ENCODE data around the gene AUH. TPM values are rescaled to one million over a fixed set of nuclear protein-coding genes. Genes with fewer than 3 reads are reported as not detected.

The AUH gene
- total and polyA plus RNA-seq, 9 of the 15 experiments (the other 6 are each of a cell fraction or from before 2014, with no cell fraction given) = 3.4 to 29.0 (median 10.1) TPM

- TF ChIP-seq YY1 (IDR thresholded peaks at IDR 0.05; ENCODE audit: borderline replicate concordance in 1 of 3, control insufficient read depth in 1 of 3, extremely low read depth in 1 of 3, insufficient read depth in 3 of 3, insufficient read length in 1 of 3, insufficient replicate concordance in 2 of 3, low read depth in 1 of 3, low read length in 2 of 3) (peak in 2 of 3 experiments; percentile 26 to 55), SIN3A (IDR thresholded peaks at IDR 0.05; ENCODE audit: borderline replicate concordance in 2 of 2, control insufficient read depth in 1 of 2, low read depth in 2 of 2, low read length in 2 of 2) (peak in 1 of 2 experiments; percentile 24; a peak in 1 of 4 replicates), CCNT2 (IDR thresholded peaks at IDR 0.05; ENCODE audit: borderline replicate concordance, extremely low read depth, insufficient read length, low read depth, low read length) (peak; percentile 72), TEAD4 (IDR thresholded peaks at IDR 0.05; ENCODE audit: low read length) (peak; percentile 42; the same call in 1 of the 2 replicates), TEAD4 (CRISPR knock-in tag; IDR thresholded peaks at IDR 0.05; ENCODE audit: borderline replicate concordance) (no peak), ZNF551 (CRISPR knock-in tag; IDR thresholded peaks at IDR 0.05) (no peak), HDAC2 (IDR thresholded peaks at IDR 0.05) (no peak), ADNP (tag; IDR thresholded peaks at IDR 0.05) (peak; percentile 23; the same call in 1 of the 2 replicates), BCLAF1 (IDR thresholded peaks at IDR 0.05; ENCODE audit: borderline replicate concordance in 1 of 2, control insufficient read depth in 1 of 2, low read depth in 2 of 2, low read length in 1 of 2) (0 out of 4 replicates have a peak, but pooled peaks of 1 of the 2 experiments have one; percentile 31), CTBP1 (IDR thresholded peaks at IDR 0.05; ENCODE audit: borderline replicate concordance) (0 out of 2 replicates have a peak, but pooled peaks have one; percentile 9), FOSL1 (tag; conservative IDR thresholded peaks at IDR 0.05) (peak; percentile 89), RNF2 (IDR thresholded peaks at IDR 0.05) (peak; percentile 68; the same call in 1 of the 2 replicates), PKNOX1 (IDR thresholded peaks at IDR 0.05) (peak; percentile 46), ZBTB7A (IDR thresholded peaks at IDR 0.05; ENCODE audit: borderline replicate concordance, control insufficient read depth, low read depth, low read length) (peak; percentile 97), SRSF9 (IDR thresholded peaks at IDR 0.05; ENCODE audit: borderline replicate concordance, low read depth, low read length) (no peak), NFRKB (IDR thresholded peaks at IDR 0.05; ENCODE audit: low read depth) (peak; percentile 79; the same call in 1 of the 2 replicates), NCOR1 (IDR thresholded peaks at IDR 0.05) (peak; percentile 52), EP300 (IDR thresholded peaks at IDR 0.05; ENCODE audit: low read length) (peak; percentile 68; the same call in 1 of the 2 replicates), NFE2 (IDR thresholded peaks at IDR 0.05; ENCODE audit: low read depth) (0 out of 2 replicates have a peak, but pooled peaks have one; percentile 18), ZEB2 (IDR thresholded peaks at IDR 0.05) (no peak), ZNF175 (CRISPR knock-in tag; IDR thresholded peaks at IDR 0.05; ENCODE audit: low read depth) (no peak), CREB1 (IDR thresholded peaks at IDR 0.05) (0 out of 2 replicates have a peak, but pooled peaks have one; percentile 14), CREB1 (CRISPR knock-in tag; IDR thresholded peaks at IDR 0.05) (no peak), NBN (IDR thresholded peaks at IDR 0.05; ENCODE audit: low read depth) (peak; percentile 66; the same call in 1 of the 2 replicates)
These were observed 168.5 kb downstream of the AUH start (continued) for GRCh38 chr9:91193087-91193657.

Measured in K562 (cell line).